ENCODE measurements around the gene C11orf87. TPM values are rescaled to one million over a fixed set of nuclear protein-coding genes. Genes with fewer than 3 reads are reported as not detected.

The C11orf87 gene
- total RNA-seq, 1 experiment from 2014 or later: not detected

DNA sequence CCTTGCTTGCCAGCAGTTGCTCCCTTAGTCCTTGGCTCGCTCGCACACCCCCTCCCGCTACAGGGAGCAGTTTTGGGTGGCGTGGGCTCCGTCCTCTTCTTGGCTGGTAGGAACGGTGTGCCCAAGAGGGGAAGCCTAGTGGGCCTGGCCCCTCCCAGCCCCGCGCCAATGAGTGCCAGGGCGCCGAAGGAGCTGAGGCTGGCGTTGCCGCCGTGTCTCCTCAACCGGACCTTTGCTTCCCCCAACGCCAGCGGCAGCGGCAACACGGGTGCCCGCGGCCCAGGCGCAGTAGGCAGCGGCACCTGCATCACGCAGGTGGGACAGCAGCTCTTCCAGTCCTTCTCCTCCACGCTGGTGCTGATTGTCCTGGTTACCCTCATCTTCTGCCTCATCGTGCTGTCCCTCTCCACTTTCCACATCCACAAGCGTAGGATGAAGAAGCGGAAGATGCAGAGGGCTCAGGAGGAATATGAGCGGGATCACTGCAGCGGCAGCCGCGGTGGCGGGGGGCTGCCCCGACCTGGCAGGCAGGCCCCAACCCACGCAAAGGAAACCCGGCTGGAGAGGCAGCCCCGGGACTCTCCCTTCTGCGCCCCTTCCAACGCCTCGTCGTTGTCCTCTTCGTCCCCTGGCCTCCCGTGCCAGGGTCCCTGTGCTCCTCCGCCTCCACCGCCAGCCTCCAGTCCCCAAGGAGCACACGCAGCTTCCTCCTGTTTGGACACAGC lies 1.6 kb downstream of the C11orf87 start:
- TF ChIP-seq, protein P1, sequence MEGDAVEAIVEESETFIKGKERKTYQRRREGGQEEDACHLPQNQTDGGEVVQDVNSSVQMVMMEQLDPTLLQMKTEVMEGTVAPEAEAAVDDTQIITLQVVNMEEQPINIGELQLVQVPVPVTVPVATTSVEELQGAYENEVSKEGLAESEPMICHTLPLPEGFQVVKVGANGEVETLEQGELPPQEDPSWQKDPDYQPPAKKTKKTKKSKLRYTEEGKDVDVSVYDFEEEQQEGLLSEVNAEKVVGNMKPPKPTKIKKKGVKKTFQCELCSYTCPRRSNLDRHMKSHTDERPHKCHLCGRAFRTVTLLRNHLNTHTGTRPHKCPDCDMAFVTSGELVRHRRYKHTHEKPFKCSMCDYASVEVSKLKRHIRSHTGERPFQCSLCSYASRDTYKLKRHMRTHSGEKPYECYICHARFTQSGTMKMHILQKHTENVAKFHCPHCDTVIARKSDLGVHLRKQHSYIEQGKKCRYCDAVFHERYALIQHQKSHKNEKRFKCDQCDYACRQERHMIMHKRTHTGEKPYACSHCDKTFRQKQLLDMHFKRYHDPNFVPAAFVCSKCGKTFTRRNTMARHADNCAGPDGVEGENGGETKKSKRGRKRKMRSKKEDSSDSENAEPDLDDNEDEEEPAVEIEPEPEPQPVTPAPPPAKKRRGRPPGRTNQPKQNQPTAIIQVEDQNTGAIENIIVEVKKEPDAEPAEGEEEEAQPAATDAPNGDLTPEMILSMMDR (IDR thresholded peaks at IDR 0.05; ENCODE audit: unreplicated experiment): no peak
- Mint-ChIP-seq H3K4me3 (ENCODE audit: low read depth, unreplicated experiment) (no peak overlapping the region), H3K4me1 (ENCODE audit: low read depth, unreplicated experiment) (no peaks in the 10 kb centered on the region), H3K27ac (ENCODE audit: unreplicated experiment) (no peak overlapping the region), H3K9me3 (ENCODE audit: low read depth, unreplicated experiment) (no peaks in the 10 kb centered on the region), H3K36me3 (ENCODE audit: insufficient read depth, unreplicated experiment) (no peaks in the 10 kb centered on the region), H3K27me3 (ENCODE audit: unreplicated experiment) (no peaks in the 10 kb centered on the region)
- intact Hi-C loops (cut with micrococcal nuclease; ENCODE audit: unreplicated experiment): no loop called here
- CTCF ChIA-PET: no interaction called here
- no peak for DNase-seq
- no TSS peak for BruUV-seq (replicated peaks)

- H3K36me3 Mint-ChIP-seq (ENCODE audit: insufficient read depth, unreplicated experiment): no peaks in the 10 kb centered on the region
Measured at GRCh38 chr11:109424901-109425300, 2.9 kb downstream of the C11orf87 start.

DNA sequence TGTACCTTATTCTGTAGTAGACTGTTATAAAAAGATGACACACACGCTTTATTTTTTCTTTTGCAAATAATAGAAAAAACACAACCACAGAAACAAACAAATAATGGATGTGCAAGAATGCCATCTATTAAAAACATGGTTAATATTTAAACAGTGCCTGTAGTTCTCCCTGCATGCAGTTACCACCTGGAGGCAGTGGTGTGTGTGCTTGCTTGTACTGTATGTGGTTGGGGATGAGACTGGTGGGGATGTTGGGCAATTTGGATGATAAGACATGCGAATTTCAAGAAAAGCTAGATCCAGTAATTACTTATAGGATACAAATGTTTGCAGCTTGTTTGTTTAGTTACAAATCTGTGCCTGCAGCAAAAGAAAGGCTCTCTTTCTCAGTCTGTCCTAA lies 3.6 kb downstream of the C11orf87 start:
- no peak overlapping the region for H3K27ac Mint-ChIP-seq (ENCODE audit: unreplicated experiment)
- H3K36me3 Mint-ChIP-seq (ENCODE audit: insufficient read depth, unreplicated experiment): no peaks in the 10 kb centered on the region
- no peaks in the 10 kb centered on the region for H3K9me3 Mint-ChIP-seq (ENCODE audit: low read depth, unreplicated experiment)
- no TSS peak for BruUV-seq (replicated peaks)
- CTCF ChIA-PET: no interaction called here
- DNase-seq: no peak
- H3K4me1 Mint-ChIP-seq (ENCODE audit: low read depth, unreplicated experiment): no peaks in the 10 kb centered on the region
- no peak overlapping the region for H3K4me3 Mint-ChIP-seq (ENCODE audit: low read depth, unreplicated experiment)
- TF ChIP-seq, protein P1 (IDR thresholded peaks at IDR 0.05; ENCODE audit: unreplicated experiment): no peak
- intact Hi-C loops (cut with micrococcal nuclease; ENCODE audit: unreplicated experiment): no loop called here
- peaks cover 15% of the 10 kb centered on the region for H3K27me3 Mint-ChIP-seq (ENCODE audit: unreplicated experiment)

More at GRCh38 chr11:109424901-109425300, 2.9 kb downstream of the C11orf87 start:
- no peaks in the 10 kb centered on the region for H3K9me3 Mint-ChIP-seq (ENCODE audit: low read depth, unreplicated experiment)
- H3K27me3 Mint-ChIP-seq (ENCODE audit: unreplicated experiment): peaks cover 9% of the 10 kb centered on the region
- intact Hi-C loops (cut with micrococcal nuclease; ENCODE audit: unreplicated experiment): no loop called here
- TF ChIP-seq, protein P1 (IDR thresholded peaks at IDR 0.05; ENCODE audit: unreplicated experiment): no peak
- BruUV-seq (replicated peaks): no TSS peak
- CTCF ChIA-PET: no interaction called here
- no peak overlapping the region for H3K4me3 Mint-ChIP-seq (ENCODE audit: low read depth, unreplicated experiment)
- no peak overlapping the region for H3K27ac Mint-ChIP-seq (ENCODE audit: unreplicated experiment)
- H3K4me1 Mint-ChIP-seq (ENCODE audit: low read depth, unreplicated experiment): no peaks in the 10 kb centered on the region
- no peak for DNase-seq

DNA sequence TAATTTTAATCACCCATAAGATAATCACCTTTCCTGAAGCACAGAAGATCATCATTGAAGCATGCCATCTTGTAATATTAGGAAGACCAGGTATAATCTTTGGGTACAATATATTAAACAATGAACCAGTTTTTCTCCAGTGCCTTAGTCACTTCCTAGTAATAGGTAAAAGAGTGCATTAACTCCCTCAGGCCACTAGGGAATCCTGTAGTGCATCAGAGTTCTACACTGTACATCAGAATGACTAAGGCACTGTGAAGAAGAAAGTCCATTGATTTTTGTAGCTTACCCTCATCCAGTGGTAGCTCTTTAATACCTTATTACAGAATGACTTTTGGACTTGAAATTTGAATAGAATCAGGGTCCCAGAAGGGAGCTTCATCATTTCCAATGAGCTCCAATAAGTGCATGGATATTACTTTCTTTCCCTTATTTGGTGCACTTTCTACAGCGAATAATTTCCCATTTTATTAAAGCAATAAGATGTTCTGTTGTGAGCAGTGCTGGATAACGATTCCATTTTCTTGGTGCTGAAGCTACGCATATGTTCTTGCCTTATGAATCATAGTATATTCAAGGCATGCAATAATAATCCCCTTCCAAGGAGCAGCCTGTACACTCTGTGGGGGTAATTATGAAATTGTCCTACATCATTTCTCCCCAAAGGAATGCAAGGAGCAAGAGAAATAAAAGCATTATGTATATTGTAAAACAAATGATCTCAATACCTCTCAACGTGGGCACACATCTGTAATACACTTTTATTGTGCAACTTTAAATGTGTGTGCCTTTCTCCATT lies 4.7 kb downstream of the C11orf87 start:
- BruUV-seq (replicated peaks): no TSS peak
- TF ChIP-seq, protein P1 (IDR thresholded peaks at IDR 0.05; ENCODE audit: unreplicated experiment): no peak
- H3K9me3 Mint-ChIP-seq (ENCODE audit: low read depth, unreplicated experiment): no peaks in the 10 kb centered on the region
- no peak for DNase-seq
- CTCF ChIA-PET: no interaction called here
- H3K36me3 Mint-ChIP-seq (ENCODE audit: insufficient read depth, unreplicated experiment): no peaks in the 10 kb centered on the region
- H3K27ac Mint-ChIP-seq (ENCODE audit: unreplicated experiment): no peak overlapping the region
- no peak overlapping the region for H3K4me3 Mint-ChIP-seq (ENCODE audit: low read depth, unreplicated experiment)
- H3K4me1 Mint-ChIP-seq (ENCODE audit: low read depth, unreplicated experiment): no peaks in the 10 kb centered on the region
- H3K27me3 Mint-ChIP-seq (ENCODE audit: unreplicated experiment): peaks cover 24% of the 10 kb centered on the region
- intact Hi-C loops (cut with micrococcal nuclease; ENCODE audit: unreplicated experiment): no loop called here
